ENCODE data around the gene KAT2B. TPM values are rescaled to one million over a fixed set of nuclear protein-coding genes. Genes with fewer than 3 reads are reported as not detected.
A peak's percentile ranks its signal among the peaks of the same experiment; 100 is the strongest.

KAT2B gene
- polyA plus RNA-seq, 4 donors = 20.9 to 29.7 (median 23.7) TPM

DNA sequence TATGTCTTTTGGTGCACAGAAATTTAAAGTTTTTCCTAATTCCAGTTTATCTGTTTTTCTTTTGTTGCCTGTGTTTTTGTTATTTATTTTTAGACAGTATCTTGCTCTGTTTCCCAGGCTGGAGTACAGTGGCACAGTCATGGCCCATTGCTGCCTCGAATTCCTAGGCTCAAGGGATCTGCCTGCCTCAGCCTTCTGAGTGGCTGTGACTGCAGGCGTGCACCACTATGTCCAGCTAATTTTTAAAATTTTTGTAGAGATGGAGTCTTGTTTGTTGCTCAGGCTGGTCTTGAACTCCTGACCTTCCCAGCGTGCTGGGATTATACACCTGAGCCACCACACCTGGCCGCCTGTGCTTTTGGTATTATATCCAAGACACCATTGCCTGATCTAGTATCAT is 22.8 kb downstream of the KAT2B start:
- no peak for DNase-seq (ENCODE audit: low read depth in 4 of 4, low spot score in 3 of 4)

DNA sequence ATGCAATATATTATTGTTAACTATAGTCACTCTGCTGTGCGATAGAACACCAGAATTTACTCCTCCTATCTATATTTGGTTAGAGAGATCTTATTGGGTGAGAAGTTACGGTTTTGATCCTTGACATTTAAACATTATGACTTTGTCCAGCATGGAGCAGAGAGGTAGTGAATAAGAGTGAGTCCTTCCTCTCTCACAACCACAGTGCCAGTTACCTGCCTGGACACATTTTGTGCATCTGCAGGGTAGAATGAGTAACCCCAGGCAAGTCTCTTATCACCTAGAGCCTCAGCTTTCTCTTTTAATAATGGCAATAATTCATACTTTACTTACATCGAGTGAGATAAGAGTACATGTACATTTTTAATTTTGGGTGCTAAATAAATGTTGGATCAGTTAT is 24.1 kb downstream of the KAT2B start:
- no peak for DNase-seq (ENCODE audit: low read depth in 4 of 4, low spot score in 3 of 4)

DNA sequence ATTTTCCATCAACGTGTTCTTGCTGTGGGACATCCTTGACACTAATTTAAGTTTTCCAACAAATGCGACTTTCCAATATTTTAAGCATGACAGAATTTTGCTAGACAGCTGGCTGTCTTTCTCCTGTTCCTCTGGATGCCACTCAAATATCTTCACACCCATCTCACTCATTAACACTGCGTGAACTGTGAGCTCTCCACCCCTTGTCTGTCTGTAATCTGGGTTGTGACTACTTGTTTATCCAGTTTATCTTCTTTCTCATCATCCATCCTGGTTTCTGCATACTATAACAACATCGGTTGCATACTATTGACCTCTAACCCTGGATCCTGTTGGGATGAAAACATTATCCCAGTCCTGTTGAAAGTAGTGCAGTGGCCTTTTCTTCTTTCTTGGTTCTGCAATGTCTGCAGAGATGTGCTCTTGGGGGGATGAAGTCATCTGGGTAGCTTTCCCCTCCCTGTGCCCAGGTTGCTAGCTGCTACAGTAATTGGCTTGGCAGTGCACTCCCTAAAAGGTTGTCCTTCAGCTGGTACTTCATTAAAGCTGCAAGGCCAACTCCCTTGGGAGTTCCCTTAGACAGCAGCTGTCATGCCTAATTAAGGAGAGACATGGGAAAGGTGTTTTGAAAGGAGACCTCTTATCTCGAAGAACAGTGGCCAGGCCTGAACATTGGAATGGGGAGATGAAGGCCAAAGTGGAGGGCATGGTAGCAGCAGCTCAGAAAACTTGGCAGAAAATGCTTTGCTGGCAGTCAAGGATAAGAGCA is 24.7 kb downstream of the KAT2B start:
- DNase-seq (ENCODE audit: low read depth in 4 of 4, low spot score in 3 of 4) = no peak

DNA sequence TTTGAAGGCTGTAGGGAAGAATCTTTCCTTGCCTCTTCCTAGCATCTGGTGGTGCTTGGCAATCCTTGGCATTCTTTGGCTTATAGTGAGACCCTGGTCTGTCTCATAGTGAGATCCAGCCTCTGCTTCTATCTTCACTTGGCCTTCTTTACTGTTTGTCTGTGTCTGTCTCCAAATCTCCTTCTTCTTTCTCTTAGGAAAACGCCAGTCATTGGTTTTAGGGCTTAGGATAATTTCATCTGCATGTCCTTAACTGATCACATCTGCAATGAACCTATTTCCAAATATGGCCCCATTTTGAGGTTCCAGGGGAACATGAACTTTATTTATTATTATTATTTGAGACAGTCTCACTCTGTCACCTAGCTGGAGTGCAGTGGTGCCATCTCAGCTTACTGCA is 25.8 kb downstream of the KAT2B start:
- no peak for DNase-seq (ENCODE audit: low read depth in 4 of 4, low spot score in 3 of 4)

DNA sequence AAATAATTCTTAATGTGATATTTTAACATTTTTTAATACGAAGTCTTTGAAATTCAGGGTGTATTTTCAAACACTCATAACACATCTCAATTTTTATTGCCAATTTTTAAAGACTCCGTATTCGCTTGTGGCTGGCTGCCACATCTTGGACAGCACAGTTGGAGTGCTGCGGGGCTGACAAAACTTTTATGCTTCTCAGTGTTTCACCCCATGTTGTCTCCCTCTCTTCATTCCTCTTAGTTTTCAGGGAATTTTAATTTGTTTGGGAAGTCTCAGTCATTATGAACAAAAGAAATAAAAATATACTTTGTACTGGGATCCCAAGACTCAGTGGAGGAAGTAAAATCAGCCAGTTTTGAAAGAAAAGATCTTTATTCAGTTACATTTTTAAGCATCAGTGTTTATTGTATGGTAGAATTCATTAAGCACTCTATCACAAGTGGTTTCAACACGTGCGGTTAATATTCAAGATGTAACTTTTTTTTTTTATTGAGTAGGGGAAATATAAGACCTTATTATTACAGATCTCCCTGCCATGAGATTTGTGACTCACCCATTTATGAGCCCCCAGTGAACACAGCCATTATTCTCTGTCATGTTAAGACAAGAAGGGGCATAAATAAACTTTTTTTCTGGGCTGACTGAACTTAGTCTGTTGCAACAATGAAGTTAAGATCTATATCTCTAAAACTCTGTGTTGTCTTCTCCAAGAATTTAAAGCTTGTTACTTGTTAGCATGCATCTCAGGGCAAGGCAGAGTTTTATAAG is 26.8 kb downstream of the KAT2B start:
- no peak for DNase-seq (ENCODE audit: low read depth in 4 of 4, low spot score in 3 of 4)

DNA sequence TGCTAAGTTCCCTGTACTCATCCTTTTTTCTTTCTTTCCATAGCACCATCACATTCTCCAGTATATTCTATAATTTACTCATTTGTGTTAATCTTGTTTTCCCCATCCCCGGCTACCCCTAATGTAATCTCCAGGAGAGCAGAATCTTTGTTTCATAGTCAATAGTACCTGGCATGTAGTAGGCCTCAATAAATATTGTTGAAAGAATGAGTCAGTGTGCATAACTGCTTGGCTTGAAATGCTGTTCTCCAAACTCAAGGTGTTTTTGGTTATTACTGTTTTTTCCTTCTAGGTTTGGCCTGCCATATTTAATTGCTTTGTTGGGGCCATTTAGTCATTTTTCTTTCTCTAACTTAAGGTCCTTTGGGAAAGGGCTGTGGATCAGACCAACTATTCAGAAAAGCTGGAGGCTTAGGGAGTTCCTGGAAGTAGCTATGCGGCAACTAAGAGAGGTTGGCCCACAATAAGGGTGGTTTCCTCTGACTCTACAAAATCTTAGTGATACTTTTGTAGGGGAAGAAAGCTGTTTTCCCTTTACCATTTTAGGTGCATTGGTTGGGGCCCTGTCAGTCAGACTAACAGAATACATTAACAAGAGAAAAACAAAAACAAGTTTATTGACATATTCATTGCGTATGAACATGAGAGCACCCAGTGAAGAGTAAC is 28.4 kb downstream of the KAT2B start:
- DNase-seq (ENCODE audit: low read depth in 4 of 4, low spot score in 3 of 4) = no peak

DNA sequence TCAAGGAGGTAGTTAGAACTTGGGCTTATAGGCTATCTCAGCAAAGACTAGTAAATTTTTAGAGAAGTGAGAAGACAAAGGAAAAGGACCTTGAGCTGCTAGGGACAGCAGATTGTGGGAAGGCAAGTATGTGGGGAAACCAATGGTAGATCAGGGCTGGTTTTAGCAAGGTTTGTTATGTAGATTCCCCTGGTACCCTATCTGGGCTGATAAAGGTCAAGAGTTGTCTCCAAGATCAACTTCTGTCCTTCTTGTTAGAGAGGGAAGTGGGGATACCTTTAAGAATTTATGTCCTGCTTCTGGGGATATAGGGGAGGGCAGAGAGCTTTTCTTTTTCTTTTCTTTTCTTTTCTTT is 28.9 kb downstream of the KAT2B start:
- no peak for DNase-seq (ENCODE audit: low read depth in 4 of 4, low spot score in 3 of 4)

DNA sequence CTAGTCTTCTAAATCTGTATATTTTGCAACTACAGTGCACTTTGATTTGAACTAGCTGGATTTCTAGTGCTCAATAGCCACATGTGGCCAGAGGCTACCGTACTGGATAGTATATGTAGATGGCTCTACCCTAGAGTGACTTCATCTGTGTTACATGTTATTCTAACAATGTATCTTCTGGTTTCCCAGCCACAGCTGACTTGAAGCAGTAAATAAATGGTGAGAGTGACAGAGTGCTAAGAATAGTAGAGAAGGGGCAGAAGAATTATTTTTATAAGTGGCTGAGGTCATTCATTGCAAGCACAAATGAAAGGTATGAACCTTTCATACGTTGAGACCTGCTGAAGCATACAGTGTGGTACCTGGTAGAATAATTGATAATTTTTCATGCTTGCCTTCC is 30.9 kb downstream of the KAT2B start:
- DNase-seq (ENCODE audit: low read depth in 4 of 4, low spot score in 3 of 4) = no peak

DNA sequence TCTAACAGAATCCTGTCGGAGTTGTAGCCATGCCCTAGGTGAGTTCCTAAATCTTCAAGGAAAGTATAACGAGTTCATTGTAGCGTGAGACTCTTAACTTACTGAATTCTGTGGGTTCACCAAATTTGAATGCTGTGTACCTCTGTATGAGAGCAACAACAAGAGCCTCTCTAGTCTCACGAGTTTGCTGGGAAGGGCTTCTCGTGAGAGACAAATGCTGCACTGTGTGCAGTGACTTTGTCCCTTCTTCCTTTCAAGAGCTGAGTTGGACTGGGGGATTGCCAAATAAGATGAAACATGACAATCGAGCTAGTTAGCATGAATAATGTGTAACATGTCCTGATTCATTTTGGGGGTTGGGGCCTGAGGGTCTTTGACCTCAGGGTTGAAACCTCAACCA is 32.2 kb downstream of the KAT2B start:
- no peak for DNase-seq (ENCODE audit: low read depth in 4 of 4, low spot score in 3 of 4)

DNA sequence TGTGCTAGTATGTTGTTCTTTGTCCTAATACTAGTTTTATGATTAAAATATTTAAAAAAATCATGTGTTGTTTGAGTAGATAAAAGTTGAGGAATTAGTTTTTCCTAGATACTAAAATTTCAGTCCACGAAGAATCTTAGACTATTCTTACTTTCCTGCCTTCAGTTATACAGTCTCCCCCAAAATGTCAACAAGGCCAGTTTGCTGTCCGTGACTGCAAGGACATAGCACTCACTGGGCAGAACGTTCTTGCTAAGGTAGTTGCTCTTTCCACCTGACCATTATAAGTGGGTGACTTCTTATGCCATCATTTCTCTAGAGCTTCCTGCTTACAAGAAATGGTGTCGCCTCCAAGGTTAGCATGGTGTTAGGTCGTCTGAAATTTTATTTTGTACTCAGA is 32.8 kb downstream of the KAT2B start:
- DNase-seq (ENCODE audit: low read depth in 4 of 4, low spot score in 3 of 4) = no peak

DNA sequence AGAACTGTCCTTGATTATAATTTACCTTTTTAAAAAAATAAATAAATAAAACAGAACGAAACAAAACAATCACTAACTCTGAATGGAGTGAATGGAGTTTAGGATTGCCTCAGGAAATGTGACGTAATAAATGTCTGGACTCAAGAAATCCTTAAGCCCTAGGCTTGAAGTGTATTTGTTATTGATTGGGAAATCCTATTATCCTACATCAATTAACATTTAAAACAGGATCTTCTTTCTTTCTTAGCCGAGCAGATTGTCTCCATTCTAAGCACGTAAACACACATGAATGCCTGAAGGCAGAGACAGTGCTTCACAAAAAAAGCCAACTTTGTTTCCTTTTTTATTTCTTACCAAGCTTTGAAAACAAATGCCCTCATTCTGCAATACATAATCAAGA is 33.4 kb downstream of the KAT2B start:
- DNase-seq (ENCODE audit: low read depth in 4 of 4, low spot score in 3 of 4) = no peak

DNA sequence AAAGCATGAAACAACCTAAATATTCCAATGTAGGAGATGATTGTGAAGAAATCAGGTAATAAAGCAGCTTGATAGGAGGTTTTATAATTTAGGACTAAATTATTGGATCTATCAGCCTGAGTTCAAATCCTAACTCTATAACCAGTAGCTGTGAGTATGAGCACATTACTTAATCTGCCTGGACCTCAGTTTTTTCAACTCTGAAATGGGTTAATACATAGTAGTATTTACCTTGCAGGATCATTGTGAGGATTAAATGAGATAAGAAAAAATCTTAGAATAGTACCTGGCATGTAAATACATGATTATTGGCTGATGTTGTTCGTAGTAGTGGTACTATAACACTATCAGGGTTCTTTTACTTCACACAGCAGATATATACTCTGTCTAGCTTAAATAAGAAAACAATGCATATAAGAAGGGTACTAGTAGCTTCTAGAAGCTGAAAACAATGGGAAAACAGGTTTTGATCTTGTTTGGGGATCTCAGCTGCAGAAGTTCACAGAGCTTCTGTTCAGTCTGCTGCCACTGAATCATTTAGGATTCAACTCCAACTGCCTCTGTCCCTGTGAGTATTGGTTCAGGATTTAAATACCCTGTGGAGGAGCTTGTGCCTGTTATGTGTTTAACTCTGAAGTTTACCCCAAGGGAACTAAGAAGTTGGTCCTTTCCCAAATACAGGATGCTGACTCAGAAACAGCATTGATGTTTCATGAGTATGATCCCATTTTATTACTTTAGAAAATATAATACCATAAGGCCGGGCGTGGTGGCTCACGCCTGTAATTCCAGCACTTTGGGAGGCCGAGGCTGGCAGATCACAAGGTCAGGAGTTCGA is 34.2 kb downstream of the KAT2B start:
- DNase-seq (ENCODE audit: low read depth in 4 of 4, low spot score in 3 of 4) = no peak

DNA sequence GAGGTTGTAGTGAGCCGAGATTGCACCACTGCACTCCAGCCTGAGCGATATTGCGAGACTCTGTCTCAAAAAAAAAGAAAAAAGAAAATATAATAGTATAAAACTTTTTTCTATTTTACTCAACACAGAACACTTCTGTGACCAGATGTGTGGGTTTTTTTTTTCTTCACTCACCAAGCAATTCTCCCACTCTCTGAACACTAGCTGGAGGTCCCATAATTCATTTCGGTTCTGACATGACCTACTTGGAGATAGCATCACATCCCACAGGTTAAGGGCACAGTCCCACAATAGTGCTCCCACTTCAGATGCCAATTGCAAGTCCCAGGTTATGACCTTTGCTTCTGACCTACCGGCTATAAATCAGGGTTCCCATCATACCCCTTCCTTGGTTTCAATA is 35.0 kb downstream of the KAT2B start:
- DNase-seq (ENCODE audit: low read depth in 4 of 4, low spot score in 3 of 4) = no peak

DNA sequence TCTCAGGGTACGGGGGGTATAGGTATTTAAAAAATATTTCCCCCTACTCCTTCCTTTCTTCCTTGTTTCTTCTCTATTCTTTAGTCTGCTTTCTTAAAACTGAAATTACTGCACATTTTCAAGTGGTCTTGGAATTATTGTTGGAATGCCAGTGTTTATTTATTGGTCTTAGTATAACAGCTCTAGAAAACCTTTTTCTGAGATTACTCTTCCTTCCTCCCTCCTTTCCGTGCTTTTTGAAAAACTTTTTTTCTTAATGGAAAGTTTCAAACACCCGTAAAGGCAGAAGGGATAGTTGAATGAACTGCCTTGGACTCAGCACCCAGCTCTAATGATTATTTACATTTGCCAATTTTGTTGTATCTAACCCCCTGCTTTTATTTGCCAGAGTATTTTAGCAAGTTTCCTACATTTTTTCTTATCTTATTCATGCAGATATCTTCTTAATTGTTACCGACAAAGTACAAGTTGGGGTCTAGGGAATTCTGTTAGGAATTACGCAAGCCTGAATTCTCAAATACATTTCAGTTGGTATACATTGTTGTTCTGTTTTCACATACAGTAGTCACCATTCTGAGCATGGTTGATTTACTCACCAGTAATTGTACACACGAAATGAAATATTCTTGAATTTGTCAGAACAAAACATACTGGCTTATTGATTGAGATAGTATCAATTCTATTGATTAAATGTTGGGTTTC is 36.2 kb downstream of the KAT2B start:
- no peak for DNase-seq (ENCODE audit: low read depth in 4 of 4, low spot score in 3 of 4)

DNA sequence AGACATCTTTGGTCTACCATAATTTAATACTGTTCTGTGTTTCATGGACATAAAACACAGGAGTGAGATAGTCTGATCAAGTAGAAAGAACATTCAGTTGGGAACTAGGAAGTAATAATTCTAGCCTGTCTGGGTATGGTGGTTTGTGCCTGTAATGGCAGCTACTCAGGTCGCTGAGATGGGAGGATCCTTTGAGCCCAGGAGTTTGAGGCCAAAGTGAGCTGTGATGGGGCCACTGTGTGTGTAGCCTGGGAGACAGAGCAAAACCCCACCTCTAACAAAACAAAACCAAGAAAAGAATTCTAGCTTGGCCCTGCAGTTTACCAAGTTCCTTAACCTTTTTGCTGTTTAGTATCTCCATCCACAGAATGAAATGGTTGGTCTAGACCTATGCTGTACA is 36.8 kb downstream of the KAT2B start:
- DNase-seq (ENCODE audit: low read depth in 4 of 4, low spot score in 3 of 4) = no peak

DNA sequence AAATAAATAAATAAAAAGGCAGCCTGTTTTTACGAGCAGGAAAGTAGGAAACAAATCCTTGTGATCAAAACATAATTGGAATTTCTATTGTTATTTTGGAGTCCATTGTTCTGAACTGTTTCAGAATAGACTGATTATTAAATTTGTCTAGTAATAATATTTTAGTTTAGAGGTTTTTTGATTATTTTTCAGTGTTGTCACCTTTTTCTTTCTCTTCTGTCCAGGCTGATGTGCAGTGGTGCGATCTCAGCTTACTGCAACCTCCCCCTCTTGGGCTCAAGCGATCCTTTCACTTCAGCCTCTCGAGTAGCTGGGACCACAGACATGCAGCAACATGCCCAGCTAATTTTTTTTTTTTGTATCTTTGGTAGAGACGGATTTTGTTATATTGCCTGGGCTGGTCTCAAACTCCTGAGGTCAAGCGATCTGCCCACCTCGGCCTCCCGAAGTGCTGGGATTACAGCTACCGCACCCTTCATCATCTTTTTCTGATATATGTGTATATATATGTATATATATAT is 38.0 kb downstream of the KAT2B start:
- DNase-seq (ENCODE audit: low read depth in 4 of 4, low spot score in 3 of 4) = no peak

DNA sequence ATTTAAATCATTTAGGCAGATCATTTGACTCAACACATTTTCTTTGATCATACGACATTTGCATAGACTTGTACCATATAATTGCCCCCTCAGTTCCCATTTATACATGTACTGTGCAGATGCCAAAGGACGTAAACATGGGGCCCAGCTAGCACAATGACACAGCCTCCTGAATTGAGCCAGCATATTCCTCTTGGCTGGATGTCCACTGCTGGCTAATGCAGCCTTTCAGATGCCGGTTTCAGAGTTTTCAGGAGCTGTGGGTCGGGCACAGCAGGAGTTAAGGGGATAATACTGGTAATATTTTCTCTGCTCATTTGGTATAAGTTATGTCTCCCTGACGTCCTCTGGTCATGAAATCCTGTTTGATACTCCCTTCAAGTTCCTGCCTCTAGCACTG is 39.4 kb downstream of the KAT2B start:
- no peak for DNase-seq (ENCODE audit: low read depth in 4 of 4, low spot score in 3 of 4)

DNA sequence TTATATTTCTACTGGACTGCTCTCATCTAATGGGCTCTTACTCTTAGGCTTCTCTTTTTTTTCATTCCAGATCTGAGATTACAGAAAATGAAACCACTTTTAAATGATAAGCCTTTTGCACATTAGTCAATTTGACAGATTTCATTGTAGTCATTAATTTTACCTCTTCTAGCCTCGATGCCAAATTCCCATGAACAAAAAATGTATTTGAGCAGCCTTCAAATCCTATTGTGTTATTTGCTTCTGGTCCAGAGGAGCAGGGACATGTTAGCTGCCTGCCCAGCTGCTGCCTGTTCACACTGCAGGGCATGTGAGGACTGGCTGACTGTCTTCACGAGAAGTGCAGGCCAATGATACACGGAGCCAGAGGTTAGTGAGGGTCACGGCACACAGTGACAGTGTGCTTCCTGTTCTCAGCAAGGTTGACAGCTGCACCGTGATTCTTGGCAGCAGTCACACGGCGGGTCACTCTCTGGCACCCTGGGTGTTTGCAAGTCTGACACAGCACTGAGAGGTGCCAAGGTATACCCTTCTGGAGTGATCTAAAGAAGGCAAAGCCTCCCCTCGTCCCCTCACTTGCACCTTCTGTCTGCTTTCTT is 40.8 kb downstream of the KAT2B start:
- peak in 2 of 4 donors; percentile 7 to 12 for DNase-seq (ENCODE audit: low read depth in 4 of 4, low spot score in 3 of 4)

DNA sequence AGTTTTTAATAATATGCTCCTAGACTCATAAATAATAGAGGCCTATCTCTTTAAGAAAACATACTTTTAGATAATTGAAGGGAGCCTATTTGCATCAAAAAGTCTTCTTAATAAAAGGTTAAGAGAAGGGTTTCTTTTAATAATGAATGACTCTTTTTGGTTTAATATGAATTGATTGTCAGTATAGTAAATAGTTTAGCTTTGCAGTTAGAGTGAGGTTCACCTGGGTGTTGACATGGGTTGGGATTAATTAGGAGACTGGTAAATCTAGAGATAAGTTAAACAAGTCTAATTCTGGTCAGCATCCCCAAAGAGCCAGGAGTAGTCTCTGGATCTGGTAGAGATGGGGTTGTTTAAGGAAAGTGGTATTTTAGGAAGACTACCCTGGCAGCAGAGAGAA is 43.0 kb downstream of the KAT2B start:
- no peak for DNase-seq (ENCODE audit: low read depth in 4 of 4, low spot score in 3 of 4)

DNA sequence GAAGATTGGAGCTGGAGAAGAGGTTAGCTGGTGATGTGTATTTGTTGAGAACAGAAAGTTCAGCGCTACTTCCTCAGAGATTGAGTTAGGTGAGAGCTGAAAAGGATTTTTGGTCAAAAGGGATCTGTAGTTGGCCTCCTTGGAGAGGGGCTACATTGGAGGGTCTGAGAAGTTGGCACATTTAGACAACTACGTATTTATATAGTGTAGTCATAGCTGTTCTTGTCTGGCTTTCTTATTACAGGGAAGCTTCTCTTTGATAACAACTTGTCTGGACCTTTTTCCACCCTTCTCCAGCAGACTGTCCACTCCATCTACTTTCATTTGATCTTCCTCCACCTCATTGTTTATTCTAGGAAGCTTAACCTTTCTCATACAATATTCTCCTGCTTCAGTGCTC is 43.7 kb downstream of the KAT2B start:
- DNase-seq (ENCODE audit: low read depth in 4 of 4, low spot score in 3 of 4) = no peak
